CD14-positive monocyte (primary cell): ENCODE results near the gene VPS72. TPM values are rescaled to one million over a fixed set of nuclear protein-coding genes. Genes with fewer than 3 reads are reported as not detected.

ENCODE experiments used
- DNase-seq, 3 donors: peaks; one replicate each; pipeline ENCODE4 v3.0.0-alpha.2; 2011 to 2022
- H2AFZ ChIP-seq: 2 replicates; pipeline ENCODE4 v1.6.0; 2012; ENCODE audit warnings: mild to moderate bottlenecking, low read depth, low read length, inconsistent platforms; ENCODE audit not compliant: insufficient read depth, poor library complexity, severe bottlenecking
- H3K27ac ChIP-seq, 2 donors: 1 replicate in 1 of 2; 2 replicates in 1 of 2; pipeline ENCODE4 v1.5.1; 2012 to 2013; ENCODE audit warnings: low read length in 2 of 2, control low read depth in 1 of 2, inconsistent platforms in 1 of 2, low read depth in 1 of 2, mild to moderate bottlenecking in 1 of 2
- H3K27me3 ChIP-seq, 2 donors: one replicate each; pipeline versions ENCODE4 v1.6.0 to v1.6.1; 2011 to 2013; ENCODE audit warnings: low read length in 2 of 2; ENCODE audit not compliant: control insufficient read depth in 2 of 2, insufficient read depth in 2 of 2
- H3K36me3 ChIP-seq, 2 donors: replicated peaks in 1 of 2; 1 replicate in 1 of 2; 2 replicates in 1 of 2; pipeline versions ENCODE4 v1.5.1 to v1.6.1; 2012 to 2013; ENCODE audit warnings: low read length in 2 of 2, control low read depth in 1 of 2, inconsistent platforms in 1 of 2, mild to moderate bottlenecking in 1 of 2; ENCODE audit not compliant: insufficient read depth in 2 of 2, control insufficient read depth in 1 of 2
- H3K4me1 ChIP-seq, 2 donors: 1 replicate in 1 of 2; 2 replicates in 1 of 2; pipeline versions ENCODE4 v1.5.1 to v1.6.1; 2012 to 2013; ENCODE audit warnings: low read length in 2 of 2, control low read depth in 1 of 2, inconsistent platforms in 1 of 2, mild to moderate bottlenecking in 1 of 2, moderate library complexity in 1 of 2; ENCODE audit not compliant: insufficient read depth in 2 of 2, control insufficient read depth in 1 of 2
- H3K4me2 ChIP-seq: replicated peaks from 2 replicates; pipeline ENCODE3; 2012; ENCODE audit warnings: low read length, moderate library complexity, mild to moderate bottlenecking; ENCODE audit not compliant: poor library complexity, severe bottlenecking; ENCODE audit errors: extremely low read depth
- H3K4me3 ChIP-seq, 3 experiments: fragments of 200-600 bp in 1 of 3; sonication (generic) in 1 of 3; replicated peaks in 1 of 3; 1 replicate in 2 of 3; 2 replicates in 1 of 3; pipeline ENCODE4 v1.5.1; 2011 to 2013; ENCODE audit warnings: low read length in 3 of 3, mild to moderate bottlenecking in 3 of 3, control low read depth in 2 of 3, low read depth in 2 of 3, inconsistent platforms in 1 of 3, moderate library complexity in 1 of 3
- H3K79me2 ChIP-seq: 2 replicates; pipeline ENCODE4 v1.6.0; 2012; ENCODE audit warnings: mild to moderate bottlenecking, control low read depth, inconsistent platforms, low read length, moderate library complexity; ENCODE audit not compliant: insufficient read depth
- H3K9ac ChIP-seq: 2 replicates; pipeline ENCODE4 v1.6.0; 2017; ENCODE audit warnings: low read length, mild to moderate bottlenecking; ENCODE audit not compliant: insufficient read depth, poor library complexity, severe bottlenecking
- H3K9me3 ChIP-seq, 2 donors: replicated peaks in 1 of 2; 1 replicate in 1 of 2; 2 replicates in 1 of 2; pipeline versions ENCODE4 v1.5.1 to v1.6.1; 2012 to 2013; ENCODE audit warnings: low read length in 2 of 2, control low read depth in 1 of 2; ENCODE audit not compliant: control insufficient read depth in 1 of 2, insufficient read depth in 1 of 2
- H4K20me1 ChIP-seq: 2 replicates; pipeline ENCODE4 v1.6.0; 2012; ENCODE audit warnings: mild to moderate bottlenecking, low read length, control low read depth, moderate library complexity; ENCODE audit not compliant: insufficient read depth
- H3K27ac Mint-ChIP-seq, 7 donors: one replicate each; pipeline ENCODE4 v1.8.0; 2020; ENCODE audit warnings: mild to moderate bottlenecking in 7 of 7, mixed read lengths in 7 of 7, moderate library complexity in 6 of 7, inconsistent platforms in 2 of 7
- H3K27me3 Mint-ChIP-seq, 3 donors: one replicate each; pipeline ENCODE4 v1.8.0; 2021 to 2022; ENCODE audit warnings: low read depth in 3 of 3, mild to moderate bottlenecking in 3 of 3, mixed read lengths in 3 of 3, moderate library complexity in 3 of 3, inconsistent platforms in 1 of 3
- H3K36me3 Mint-ChIP-seq, 2 donors: one replicate each; pipeline ENCODE4 v1.8.0; 2020; ENCODE audit warnings: mixed read lengths in 2 of 2, inconsistent platforms in 1 of 2, mild to moderate bottlenecking in 1 of 2
- H3K4me1 Mint-ChIP-seq: one replicate; pipeline ENCODE4 v1.8.0; 2020; ENCODE audit warnings: mild to moderate bottlenecking, mixed read lengths
- H3K4me3 Mint-ChIP-seq, 2 donors: one replicate each; pipeline ENCODE4 v1.8.0; 2020; ENCODE audit warnings: mild to moderate bottlenecking in 2 of 2, mixed read lengths in 2 of 2, moderate library complexity in 1 of 2
- H3K9me3 Mint-ChIP-seq, 7 donors: one replicate each; pipeline ENCODE4 v1.8.0; 2020 to 2022; ENCODE audit warnings: mixed read lengths in 7 of 7, mild to moderate bottlenecking in 6 of 7, moderate library complexity in 6 of 7, inconsistent platforms in 2 of 7
- CTCF ChIP-seq: fragments of 200-600 bp; IDR thresholded peaks from one replicate; pipeline ENCODE4 v1.8.0; 2022; ENCODE audit warnings: antibody characterized with exemption, mild to moderate bottlenecking
- WGBS: methylation state at CpG from one replicate; pipeline ENCODE4 v1.1.5; 2013; ENCODE audit warnings: missing lambda C conversion rate; ENCODE audit not compliant: insufficient coverage; 5-methylcytosine and 5-hydroxymethylcytosine counted together
- intact Hi-C, 2 donors: fragments of 100-400 bp; cut with micrococcal nuclease; formaldehyde crosslinking; loops; one replicate each; pipeline versions ENCODE4 v1.15.0 to v1.15.1; 2023
- polyA plus RNA-seq, 3 donors: library from polyadenylated mRNA; depleted of rRNA in 1 of 3; unstranded in 2 of 3; stranded (reverse) in 1 of 3; fragments of 300-500 nt in 2 of 3; fragments of >200 nt in 1 of 3; fragmentation: Illumina TruSeq in 2 of 3; gene quantifications; 1 replicate in 2 of 3; 2 replicates in 1 of 3; pipeline ENCODE4 v1.2.3, GENCODE V29; 2012 to 2021

Gene VPS72
- polyA plus RNA-seq, 3 donors: 30.4 to 43.3 (median 37.7) TPM

GRCh38 chr1:151213560-151213959 lies 23.6 kb upstream of the VPS72 start:
- Histone ChIP-seq H3K27me3 (no peaks in the 10 kb centered on the region), H3K9ac (no peak overlapping the region), H3K36me3 (peaks cover 18 to 63% of the 10 kb centered on the region in 2 donors), H3K4me3 (no peak overlapping the region), H3K79me2 (peaks cover 94% of the 10 kb centered on the region), H3K4me2 (no peak overlapping the region), H3K9me3 (no peaks in the 10 kb centered on the region), H3K27ac (no peak overlapping the region), H3K4me1 (no peaks in the 10 kb centered on the region), H2AFZ (no peak overlapping the region), H4K20me1 (peaks cover 68% of the 10 kb centered on the region)
- Mint-ChIP-seq H3K36me3 (peaks cover 38 to 76% of the 10 kb centered on the region in 2 donors), H3K4me3 (no peak overlapping the region), H3K9me3 (no peaks in the 10 kb centered on the region), H3K4me1 (peaks cover 7% of the 10 kb centered on the region), H3K27ac (peak overlapping the region in 3 of 7 donors; percentile 1 to 47 (median 12)), H3K27me3 (no peaks in the 10 kb centered on the region)
- intact Hi-C loops: no loop called here
- no peak for TF ChIP-seq CTCF
- no CpG with 5 or more reads among the region's 2 CpGs for WGBS
- no peak for DNase-seq

DNA sequence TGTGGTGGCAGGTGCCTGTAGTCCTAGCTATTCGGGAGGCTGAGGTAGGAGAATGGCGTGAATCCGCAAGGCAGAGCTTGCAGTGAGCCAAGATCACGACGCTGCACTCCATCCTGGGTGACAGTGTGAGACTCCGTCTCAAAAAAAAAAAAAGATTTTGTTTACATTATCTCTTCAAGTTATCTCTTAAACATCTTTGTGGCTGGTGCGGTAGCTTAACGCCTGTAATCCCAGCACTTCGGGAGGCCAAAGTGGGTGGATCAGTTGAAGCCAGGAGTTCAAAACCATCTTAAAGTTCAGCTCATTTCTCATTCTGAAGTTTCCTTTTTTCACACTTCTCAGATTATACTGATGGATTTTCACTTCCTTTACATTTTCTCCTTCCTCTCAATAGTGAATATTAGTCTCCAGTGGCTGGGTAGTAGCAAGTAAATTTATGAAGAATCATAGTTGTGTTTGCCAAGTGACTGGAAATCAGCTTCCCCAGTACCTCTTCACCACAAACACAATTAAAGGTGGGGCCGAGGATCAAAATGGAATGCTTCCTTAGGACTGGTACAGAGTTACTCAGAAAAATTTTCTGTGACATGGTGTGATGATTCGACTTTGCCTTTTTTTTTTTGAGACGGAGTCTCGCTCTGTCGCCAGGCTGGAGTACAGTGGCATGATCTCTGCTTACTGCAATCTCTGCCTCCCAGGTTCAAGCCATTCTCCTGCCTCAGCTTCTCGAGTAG lies 22.1 kb upstream of the VPS72 start:
- Histone ChIP-seq H3K4me2 (no peak overlapping the region), H3K4me3 (no peak overlapping the region), H3K27ac (no peak overlapping the region), H3K79me2 (peaks cover 92% of the 10 kb centered on the region), H3K9me3 (no peaks in the 10 kb centered on the region), H4K20me1 (peaks cover 61% of the 10 kb centered on the region), H3K9ac (no peak overlapping the region), H3K4me1 (no peaks in the 10 kb centered on the region), H3K27me3 (no peaks in the 10 kb centered on the region), H2AFZ (no peak overlapping the region), H3K36me3 (peaks cover 24 to 69% of the 10 kb centered on the region in 2 donors)
- no peak for TF ChIP-seq CTCF
- no peaks in the 10 kb centered on the region for H3K27me3 Mint-ChIP-seq
- peaks cover 7% of the 10 kb centered on the region for H3K4me1 Mint-ChIP-seq
- intact Hi-C loops: no loop called here
- no peaks in the 10 kb centered on the region for H3K9me3 Mint-ChIP-seq
- H3K36me3 Mint-ChIP-seq: peaks cover 36 to 80% of the 10 kb centered on the region in 2 donors
- H3K4me3 Mint-ChIP-seq: no peak overlapping the region
- DNase-seq: no peak
- 94% methylated on average over 9 of the region's 15 CpGs for WGBS
- peak overlapping the region in 4 of 7 donors; percentile 46 to 80 (median 68) for H3K27ac Mint-ChIP-seq
